H54 (cell line): ENCODE results near the gene AEBP2.
A peak's percentile ranks its signal among the peaks of the same experiment; 100 is the strongest.
"Not testable (repeated sequence)": the region's sequence is repeated elsewhere in the genome, so short reads cannot be mapped to it uniquely, and the experiment has no call there.

Experiments
- DNase-seq: peaks from one replicate; pipeline ENCODE4 v3.0.0; 2011; ENCODE audit warnings: low spot score, mixed read lengths; ENCODE audit not compliant: insufficient read length
- FAIRE-seq: peaks from 3 replicates; lab custom pipeline; 2011; peaks lifted over from hg19 to GRCh38; lab: Jason Lieb, UNC
- POLR2A ChIP-seq: IDR thresholded peaks from 2 replicates; pipeline ENCODE4 v1.6.1; 2011; ENCODE audit warnings: low read depth, mild to moderate bottlenecking, low read length

AEBP2 gene, protein sequence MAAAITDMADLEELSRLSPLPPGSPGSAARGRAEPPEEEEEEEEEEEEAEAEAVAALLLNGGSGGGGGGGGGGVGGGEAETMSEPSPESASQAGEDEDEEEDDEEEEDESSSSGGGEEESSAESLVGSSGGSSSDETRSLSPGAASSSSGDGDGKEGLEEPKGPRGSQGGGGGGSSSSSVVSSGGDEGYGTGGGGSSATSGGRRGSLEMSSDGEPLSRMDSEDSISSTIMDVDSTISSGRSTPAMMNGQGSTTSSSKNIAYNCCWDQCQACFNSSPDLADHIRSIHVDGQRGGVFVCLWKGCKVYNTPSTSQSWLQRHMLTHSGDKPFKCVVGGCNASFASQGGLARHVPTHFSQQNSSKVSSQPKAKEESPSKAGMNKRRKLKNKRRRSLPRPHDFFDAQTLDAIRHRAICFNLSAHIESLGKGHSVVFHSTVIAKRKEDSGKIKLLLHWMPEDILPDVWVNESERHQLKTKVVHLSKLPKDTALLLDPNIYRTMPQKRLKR

DNA sequence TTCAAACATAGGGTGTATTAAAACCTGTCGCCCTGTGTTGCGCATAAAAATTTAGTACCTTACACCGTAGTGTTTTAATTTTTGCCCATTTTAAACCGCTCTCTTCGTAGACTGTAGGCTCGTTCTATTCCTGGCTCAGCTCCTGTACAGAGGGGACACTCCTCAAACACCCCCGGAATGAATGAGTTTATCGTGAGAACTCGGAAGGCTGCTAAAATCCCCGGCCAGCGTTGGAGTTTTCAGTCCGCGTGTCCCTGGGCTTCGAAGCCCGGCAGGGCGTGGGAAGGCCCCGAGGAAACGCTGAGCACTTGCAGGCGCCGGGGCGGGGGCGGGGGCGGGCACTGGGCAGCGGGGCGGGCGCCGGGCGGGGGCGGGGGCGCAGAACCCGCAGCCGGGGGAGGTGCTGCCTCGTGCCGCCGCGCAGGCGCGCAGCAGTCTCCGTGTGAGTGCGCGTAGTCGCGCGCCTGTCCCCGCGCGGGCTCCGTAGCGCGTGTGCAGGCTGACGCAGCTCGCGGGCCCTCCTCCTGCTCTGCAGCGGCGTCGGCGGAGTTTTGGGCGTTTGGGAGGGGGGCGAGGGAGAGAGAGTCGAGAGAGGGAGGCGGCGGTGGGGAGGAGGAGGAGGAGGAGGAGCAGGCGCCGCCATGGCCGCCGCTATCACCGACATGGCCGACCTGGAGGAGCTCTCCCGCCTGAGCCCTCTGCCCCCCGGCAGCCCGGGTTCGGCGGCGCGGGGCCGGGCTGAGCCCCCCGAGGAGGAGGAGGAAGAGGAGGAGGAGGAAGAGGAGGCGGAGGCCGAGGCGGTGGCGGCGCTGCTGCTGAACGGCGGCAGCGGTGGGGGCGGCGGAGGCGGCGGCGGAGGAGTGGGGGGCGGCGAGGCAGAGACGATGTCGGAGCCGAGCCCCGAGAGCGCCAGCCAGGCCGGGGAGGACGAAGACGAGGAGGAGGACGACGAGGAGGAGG, at the start of gene AEBP2:
Gene AEBP2 (plus strand): TSS at position 434 of the 960 bp plus-strand sequence. CDS start 208 bp downstream, at position 642.
- peak; percentile 72 for TF ChIP-seq POLR2A
- FAIRE-seq (peak; percentile 6), DNase-seq (peak; percentile 93)

DNA sequence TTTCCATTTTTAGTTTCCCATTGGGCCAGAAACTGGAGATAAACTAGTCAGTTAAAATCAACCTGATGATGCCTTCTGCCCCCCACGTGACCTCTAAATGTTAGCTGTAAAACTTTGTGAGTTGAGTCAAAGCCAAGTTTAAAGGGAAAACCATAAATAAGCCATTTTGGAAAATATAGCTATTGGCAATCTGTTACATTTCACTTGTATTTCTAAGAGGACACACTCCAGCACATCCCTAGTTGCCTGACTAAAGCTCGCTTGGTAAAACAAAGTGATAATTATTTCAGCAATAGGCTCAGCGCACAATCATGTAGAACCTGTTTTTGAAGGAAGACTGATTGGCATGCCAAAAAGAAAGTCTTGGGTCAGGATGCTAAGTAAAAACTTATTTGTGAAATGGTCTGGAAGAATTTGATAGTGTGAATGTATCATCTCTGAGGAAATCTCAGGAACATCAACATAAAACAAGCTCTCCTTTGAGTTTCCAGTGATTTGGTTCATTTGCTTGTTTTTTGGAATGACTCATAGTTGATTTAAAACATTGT, 49.2 kb upstream of the AEBP2 start:
- DNase-seq (no peak), FAIRE-seq (no peak)
- TF ChIP-seq POLR2A = no peak

DNA sequence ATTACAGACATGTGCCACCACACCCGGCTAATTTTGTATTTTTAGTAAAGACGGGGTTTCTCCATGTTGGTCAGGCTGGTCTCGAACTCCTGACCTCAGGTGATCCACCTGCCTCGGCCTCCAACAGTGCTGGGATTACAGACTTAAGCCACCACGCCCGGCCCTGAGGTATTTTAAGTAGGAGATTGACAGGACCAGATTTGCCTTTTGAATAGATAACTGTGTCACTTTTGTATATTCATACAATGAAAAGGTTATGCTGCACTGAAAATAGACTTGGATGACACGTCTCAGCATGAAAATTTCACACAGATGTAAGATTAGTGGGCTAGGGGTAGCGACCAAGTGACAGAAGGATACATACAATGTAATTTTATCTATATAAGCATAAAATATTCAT, 46.6 kb upstream of the AEBP2 start:
- FAIRE-seq, DNase-seq: not testable (repeated sequence)

DNA sequence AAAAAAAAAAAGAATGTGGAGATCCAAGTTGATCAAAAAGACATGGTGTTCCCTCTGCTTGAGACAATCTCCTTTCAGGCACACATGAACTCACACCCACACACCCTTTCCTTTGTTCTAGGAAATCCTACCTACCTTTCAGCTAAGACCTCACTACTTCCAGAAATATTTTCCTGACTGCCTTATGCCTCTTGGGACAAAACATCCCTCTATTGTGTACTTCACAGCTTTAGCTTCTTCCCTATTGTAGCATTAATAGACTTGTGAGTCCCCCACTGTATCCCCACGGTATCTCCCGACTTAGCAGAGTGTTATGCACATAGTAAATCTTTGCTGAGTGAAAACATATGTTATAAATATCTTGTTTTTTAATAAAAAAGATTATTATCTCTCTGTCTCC, 44.9 kb upstream of the AEBP2 start:
- no peak for DNase-seq
- FAIRE-seq = no peak
- TF ChIP-seq POLR2A = no peak

DNA sequence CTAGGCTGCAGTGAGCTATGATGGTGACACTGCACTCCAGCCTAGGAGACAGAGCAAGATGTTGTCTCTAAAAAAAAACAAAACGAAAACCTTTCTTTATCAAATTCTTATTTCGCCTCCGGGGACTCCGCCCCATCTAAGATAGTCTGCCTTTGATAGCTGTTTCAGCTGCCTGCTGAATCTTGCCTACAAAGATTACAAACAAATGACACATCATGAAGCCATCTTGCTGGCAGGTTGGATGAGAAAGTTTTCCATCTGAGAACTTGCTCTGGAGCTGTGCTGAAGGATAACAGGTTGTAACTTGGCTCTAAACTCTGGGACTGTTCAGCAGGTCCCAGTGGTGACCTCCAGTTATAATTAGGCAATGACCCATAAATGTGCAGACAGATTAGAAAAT, 41.8 kb upstream of the AEBP2 start:
- DNase-seq (no peak), FAIRE-seq (no peak)
- no peak for TF ChIP-seq POLR2A

DNA sequence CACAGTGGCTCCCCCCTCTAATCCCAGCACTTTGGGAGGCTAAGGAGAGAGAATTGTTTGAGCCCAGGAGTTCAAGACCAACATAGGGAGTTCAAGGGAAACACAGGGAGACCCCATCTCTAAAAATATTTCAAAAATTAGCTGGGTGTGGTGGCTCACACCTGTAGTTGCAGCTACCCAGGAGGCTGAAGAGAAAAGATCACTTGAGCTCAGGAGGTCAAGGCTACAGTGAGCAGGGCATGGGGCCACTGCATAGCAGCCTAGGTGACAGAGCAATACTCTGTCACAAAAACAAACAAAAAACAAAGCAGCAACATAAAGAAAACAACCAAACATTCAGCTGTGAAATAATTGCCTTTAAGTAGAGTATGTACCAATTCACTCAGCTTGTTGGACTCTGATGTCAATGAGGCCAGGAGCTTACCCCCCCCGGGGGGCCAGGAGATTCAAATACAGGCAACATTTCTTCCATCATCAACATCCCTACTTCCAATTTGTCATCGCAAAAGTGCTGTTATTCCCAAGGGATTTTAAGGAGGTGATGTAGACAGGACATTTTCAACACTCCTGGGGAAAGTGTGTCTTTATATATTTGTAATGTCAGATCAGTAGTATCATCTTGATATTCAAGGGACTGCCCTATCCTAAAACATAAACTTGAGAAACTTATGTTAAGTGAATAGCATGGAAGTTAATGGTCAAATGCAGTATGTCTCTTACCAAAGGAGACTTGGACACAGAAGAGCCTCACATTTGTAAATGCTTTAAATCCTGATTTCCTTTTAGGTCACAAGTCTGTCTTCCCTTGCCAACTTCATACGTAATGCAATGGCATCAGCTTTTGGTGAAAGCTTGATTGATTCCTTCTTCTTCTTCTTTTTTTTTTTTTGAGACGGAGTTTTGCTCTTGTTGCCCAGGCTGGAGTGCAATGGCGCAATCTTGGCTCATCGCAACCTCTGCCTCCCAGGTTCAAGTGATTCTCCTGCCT, 40.6 kb upstream of the AEBP2 start:
- FAIRE-seq (no peak), DNase-seq (no peak)
- no peak for TF ChIP-seq POLR2A

DNA sequence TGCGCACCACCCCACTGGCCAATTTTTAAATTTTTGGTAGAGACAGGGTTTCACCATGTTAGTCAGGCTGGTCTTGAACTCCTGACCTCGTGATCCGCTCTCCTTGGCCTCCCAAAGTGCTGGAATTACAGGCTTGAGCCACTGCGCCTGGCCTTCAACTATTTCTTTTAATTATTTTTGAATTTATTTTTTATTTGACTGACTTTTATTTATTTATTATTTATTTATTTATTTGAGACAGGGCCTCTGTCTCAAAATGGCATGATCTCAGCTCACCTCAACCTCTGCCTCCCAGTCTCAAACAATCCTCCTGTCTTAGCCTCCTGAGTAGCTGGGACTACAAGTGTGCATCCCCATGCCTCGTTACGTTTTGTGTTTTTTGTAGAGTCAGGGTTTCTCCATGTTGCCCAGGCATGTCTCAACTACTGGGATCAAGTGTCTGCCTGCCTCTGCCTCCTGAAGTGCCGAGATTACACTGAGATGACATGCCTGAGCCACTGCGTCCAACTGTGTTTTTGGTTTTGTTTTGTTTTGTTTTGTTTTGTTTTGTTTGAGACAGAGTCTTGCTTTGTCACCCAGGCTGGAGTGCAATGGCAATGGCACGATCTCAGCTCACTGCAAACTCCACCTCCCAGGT, 38.5 kb upstream of the AEBP2 start:
- DNase-seq, FAIRE-seq: not testable (repeated sequence)

DNA sequence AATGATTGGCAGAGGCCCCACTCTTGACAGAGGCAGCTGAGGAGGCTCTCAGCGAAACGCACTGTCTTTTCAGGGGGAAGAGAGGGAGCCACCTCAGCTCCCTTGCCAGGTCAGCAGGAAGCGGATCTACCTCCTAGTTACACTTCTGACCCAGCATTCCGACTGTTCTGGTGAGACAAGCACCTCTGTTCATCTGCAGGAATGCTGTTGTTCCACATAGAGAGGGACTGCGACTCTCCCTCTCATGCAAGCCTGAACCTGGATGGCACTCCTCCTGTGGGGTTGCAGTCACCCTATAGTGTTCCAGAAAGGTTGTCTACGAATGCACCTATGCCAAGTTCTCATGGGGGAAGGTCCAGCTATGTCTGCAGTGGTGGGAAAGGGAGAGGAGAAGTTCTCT, 37.1 kb upstream of the AEBP2 start:
- no peak for TF ChIP-seq POLR2A
- FAIRE-seq (no peak), DNase-seq (no peak)

DNA sequence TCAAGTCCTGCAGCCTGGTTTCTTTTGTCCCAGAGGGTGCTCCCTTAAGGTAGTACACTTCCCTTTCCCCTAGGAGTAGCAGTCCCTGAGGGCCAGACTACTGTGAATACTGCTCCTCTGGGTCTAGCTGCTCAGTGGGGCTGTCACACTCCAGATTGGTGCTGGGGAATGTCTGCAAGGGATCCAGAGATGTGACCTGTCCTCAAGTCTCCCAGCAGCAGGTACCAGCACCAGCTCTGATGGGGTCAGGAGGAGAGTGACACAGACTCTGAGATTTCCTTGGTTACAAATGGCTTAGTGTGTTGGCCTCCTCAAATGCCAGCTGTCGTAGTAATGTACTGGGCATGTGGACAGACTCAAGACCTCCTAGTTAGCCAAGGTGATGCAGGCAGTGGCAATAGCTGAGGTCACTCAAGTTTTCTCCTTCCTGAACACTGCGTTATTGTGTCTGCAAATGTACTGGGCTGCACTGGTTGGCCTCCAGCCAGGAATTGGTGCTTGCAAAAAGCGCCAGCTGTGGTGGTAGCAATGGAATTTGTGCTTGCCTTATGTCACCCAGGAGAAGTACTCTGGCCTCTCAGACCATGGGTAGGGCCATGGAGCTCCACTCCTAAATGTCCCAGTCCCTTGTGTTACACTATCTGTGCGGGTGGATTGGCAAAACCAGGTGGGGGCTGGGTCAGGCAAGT, 36.4 kb upstream of the AEBP2 start:
- no peak for DNase-seq
- FAIRE-seq = no peak
- TF ChIP-seq POLR2A = no peak

DNA sequence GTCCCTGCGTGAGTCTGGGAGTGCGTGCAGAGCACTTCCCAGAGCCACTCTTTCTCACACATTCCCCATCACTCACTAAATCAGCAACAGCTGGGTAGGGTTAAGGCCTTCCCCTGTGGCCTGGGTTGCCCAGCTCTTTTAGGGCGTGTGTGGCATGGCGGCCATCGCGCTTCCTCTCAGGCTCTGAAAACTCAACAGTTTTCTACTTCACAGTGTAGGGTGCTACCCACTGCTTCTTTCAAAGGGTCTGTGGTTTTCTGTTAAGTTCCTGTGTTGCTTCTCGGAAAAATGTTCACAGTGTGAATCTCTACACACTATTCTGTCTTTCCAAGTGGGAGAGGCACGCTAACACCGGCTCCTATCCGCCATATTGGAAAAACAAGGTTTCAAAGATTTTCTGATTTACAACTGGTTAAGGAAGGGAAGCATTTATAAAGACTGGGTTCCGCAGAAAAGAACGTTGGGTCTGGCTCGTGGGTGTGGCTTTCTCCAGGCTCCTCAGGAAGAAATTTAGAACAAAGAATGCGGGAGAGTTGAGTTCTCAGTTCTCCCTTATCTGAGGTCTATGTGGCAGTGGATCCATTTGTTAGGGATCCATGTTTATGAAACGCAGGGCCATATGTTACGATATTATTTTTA, 34.9 kb upstream of the AEBP2 start:
- FAIRE-seq (no peak), DNase-seq (no peak)
- no peak for TF ChIP-seq POLR2A

DNA sequence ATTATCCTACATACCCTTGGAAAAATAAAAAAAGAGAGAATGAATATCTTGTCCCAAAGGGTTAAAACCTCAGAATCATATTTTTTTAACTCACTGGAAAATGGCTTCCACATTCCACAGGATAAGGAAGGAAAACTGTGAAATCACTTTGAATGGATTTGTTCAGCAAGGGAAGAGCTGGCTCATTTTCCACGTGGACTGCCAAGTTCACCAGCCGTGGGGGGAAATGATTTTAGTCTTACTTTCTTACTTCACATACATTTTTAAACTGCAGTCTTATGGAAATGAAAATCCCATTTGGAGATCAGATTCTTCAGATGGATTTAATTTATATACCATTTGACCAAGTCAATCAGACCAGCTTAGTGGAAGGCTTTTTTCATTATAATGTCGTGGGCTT, 29.9 kb upstream of the AEBP2 start:
- no peak for TF ChIP-seq POLR2A
- DNase-seq = no peak
- no peak for FAIRE-seq
